Epithelial cell of esophagus (primary cell): ENCODE data around the gene STEEP1.
A peak's percentile ranks its signal among the peaks of the same experiment; 100 is the strongest.
"Not testable (repeated sequence)": the region's sequence is repeated elsewhere in the genome, so short reads cannot be mapped to it uniquely, and the experiment has no call there.

Experiments
- DNase-seq: peaks from one replicate; pipeline ENCODE4 v3.0.0; 2010; ENCODE audit warnings: low read depth
- H3K4me3 ChIP-seq: 2 replicates; pipeline ENCODE4 v1.5.1; 2011; ENCODE audit warnings: mild to moderate bottlenecking, low read length, control low read depth
- TF ChIP-seq, protein P1 (sequence below): IDR thresholded peaks from 2 replicates; pipeline ENCODE4 v1.5.1; 2011; ENCODE audit warnings: low read depth, mild to moderate bottlenecking, low read length, control low read depth, inconsistent platforms; ENCODE audit not compliant: insufficient read depth; ENCODE audit errors: missing control alignments

The STEEP1 gene

DNA sequence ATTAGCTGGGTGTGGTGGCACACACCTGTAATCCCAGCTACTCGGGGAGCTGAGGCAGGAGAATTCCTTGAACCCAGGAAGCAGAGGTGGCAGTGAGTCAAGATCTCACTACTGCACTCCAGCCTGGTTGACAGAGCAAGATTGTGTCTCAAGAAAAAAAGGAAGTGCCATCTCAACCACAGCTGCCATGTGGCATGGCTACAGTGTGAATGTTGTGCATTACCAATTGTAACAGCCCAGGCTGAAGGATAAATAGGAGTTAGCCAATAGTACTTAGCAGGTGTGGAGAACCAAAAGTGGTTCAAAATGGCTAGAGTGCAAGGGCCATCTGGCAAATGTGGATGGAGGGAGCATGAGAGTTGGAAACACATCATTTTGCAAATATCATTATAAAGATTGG is 68.0 kb downstream of the STEEP1 start:
- no peak overlapping the region for H3K4me3 ChIP-seq
- DNase-seq, result no peak
- TF ChIP-seq, protein P1, sequence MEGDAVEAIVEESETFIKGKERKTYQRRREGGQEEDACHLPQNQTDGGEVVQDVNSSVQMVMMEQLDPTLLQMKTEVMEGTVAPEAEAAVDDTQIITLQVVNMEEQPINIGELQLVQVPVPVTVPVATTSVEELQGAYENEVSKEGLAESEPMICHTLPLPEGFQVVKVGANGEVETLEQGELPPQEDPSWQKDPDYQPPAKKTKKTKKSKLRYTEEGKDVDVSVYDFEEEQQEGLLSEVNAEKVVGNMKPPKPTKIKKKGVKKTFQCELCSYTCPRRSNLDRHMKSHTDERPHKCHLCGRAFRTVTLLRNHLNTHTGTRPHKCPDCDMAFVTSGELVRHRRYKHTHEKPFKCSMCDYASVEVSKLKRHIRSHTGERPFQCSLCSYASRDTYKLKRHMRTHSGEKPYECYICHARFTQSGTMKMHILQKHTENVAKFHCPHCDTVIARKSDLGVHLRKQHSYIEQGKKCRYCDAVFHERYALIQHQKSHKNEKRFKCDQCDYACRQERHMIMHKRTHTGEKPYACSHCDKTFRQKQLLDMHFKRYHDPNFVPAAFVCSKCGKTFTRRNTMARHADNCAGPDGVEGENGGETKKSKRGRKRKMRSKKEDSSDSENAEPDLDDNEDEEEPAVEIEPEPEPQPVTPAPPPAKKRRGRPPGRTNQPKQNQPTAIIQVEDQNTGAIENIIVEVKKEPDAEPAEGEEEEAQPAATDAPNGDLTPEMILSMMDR, result no peak

- no peak for DNase-seq
- H3K4me3 ChIP-seq, result no peak overlapping the region
- TF ChIP-seq, protein P1, result no peak
Observed at GRCh38 chrX:119495734-119496726, 69.2 kb downstream of the STEEP1 start.

DNA sequence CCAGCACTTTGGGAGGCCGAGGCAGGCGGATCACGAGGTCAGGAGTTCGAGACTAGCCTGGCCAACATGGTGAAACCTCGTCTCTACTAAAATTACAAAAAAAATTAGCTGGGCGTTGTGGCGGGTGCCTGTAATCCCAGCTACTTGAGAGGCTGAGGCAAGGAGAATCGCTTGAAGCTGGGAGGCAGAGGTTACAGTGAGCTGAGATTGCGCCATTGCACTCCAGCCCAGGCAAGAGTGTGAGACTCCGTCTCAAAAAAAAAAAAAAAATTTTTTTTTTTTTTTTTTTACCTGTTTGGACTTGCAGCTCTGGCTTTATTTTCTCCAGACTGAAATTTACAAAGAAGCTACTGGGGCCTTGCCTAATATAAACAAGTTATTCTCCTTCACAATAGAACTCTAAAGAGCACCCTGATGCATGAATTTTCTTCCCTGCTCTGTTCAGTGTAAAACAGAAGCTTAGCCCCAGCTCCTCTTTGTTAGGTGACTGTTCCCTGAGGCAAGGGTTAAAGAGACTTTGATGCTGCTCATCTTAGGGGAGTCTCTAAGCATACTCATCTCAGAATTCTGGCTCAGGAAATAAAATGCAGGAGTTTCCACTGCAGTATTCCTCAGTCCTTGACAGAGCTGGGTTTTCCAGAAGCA is 71.2 kb downstream of the STEEP1 start:
- DNase-seq, result peak; percentile 58
- H3K4me3 ChIP-seq, result not testable (repeated sequence)

DNA sequence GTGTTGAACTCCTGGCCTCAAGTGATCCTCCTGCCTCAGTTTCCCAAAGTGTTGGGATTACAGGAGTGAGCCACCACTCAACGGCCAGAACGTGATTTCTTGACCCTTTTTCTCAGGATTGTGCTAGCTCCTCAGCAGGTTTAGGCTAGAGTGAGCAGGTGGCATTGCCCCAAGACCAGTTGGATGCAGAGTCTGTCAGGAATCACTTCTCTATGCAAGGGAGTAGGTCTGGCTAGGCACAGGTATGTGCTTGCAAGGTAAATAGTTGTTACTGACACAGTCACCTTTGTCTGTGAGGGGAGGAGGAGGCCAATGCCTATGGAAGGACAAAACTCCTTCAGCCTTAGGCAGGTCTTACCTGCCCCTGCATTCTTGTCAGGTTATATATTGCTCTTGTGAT is 72.7 kb downstream of the STEEP1 start:
- TF ChIP-seq, protein P1, result no peak
- DNase-seq, result peak; percentile 54

DNA sequence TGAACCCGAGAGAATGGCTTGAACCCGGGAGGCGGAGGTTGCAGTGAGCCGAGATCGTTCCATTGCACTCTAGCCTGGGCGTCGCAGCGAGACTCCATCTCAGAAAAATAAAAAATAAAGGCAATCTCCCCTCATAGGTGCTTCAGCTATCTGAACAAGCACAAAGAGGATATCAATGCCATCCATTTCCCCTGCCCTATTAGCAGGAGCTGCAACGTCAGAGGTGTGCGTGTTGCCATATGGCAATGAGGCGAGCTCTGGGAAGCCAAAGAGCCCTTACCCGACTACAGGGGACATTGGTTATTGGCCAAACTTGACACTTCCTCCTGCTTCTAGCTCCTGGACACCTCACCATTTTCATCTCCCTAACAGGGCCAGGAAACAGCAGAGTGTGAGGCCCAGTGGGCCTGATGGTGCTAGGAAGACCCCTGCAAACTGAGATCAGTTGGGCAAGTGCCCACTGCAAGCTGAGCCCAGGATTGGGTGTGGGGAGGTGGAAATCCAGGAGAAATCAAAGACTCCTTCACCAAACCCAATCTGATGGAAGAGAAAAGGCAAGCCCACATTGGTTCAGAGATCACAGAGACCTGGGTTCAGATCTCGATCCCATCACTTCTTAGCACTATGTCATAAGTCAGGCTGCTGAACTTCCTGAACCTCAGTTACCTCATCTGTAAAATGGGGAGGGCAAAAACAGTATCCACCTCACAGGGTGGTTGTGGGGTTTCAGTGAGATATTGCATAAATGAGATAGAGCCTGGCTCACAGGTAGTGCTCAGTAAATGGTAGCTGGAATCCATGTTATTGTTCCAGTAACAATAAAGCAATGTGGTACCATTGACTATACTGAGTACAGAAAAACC is 75.8 kb downstream of the STEEP1 start:
- DNase-seq, result no peak
- TF ChIP-seq, protein P1, result no peak
- H3K4me3 ChIP-seq, result no peak overlapping the region

More for the DNA sequence above, 72.7 kb downstream of the STEEP1 start:
- H3K4me3 ChIP-seq, result no peak overlapping the region

DNA sequence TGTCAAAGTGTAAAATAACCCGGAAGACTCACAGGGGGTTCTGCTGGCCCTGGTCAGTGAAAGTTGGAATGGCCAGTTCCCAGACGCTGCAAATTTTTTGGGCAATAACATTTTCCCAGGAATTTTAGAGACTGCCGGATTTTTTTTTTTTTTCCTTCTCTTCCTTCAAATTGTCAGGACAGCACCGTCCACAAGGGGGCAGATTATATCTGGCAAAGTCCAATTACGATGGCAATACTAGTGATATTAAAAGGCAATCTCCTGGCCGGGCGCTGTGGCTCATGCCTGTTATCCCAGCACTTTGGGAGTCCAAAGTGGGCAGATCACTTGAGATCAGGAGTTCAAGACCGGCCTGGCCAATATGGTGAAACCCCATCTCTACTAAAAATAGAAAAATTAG is 76.5 kb downstream of the STEEP1 start:
- H3K4me3 ChIP-seq, result no peak overlapping the region
- DNase-seq, result peak; percentile 54
- TF ChIP-seq, protein P1, result peak; percentile 51
